ENCODE data around the gene ZNF618. TPM values are rescaled to one million over a fixed set of nuclear protein-coding genes. Genes with fewer than 3 reads are reported as not detected.

Gene ZNF618
- total RNA-seq, 1 donor from 2014 or later = 1.9 TPM

- Histone ChIP-seq H3K4me3 (no peak overlapping the region), H3K9me3 (replicated peaks) (no peaks in the 10 kb centered on the region), H3K4me1 (peaks cover 13% of the 10 kb centered on the region), H3K27me3 (ENCODE audit: low read depth) (peaks cover 5% of the 10 kb centered on the region), H3K36me3 (no peaks in the 10 kb centered on the region), H3K27ac (replicated peaks) (no peak overlapping the region)
- TF ChIP-seq, protein P1, sequence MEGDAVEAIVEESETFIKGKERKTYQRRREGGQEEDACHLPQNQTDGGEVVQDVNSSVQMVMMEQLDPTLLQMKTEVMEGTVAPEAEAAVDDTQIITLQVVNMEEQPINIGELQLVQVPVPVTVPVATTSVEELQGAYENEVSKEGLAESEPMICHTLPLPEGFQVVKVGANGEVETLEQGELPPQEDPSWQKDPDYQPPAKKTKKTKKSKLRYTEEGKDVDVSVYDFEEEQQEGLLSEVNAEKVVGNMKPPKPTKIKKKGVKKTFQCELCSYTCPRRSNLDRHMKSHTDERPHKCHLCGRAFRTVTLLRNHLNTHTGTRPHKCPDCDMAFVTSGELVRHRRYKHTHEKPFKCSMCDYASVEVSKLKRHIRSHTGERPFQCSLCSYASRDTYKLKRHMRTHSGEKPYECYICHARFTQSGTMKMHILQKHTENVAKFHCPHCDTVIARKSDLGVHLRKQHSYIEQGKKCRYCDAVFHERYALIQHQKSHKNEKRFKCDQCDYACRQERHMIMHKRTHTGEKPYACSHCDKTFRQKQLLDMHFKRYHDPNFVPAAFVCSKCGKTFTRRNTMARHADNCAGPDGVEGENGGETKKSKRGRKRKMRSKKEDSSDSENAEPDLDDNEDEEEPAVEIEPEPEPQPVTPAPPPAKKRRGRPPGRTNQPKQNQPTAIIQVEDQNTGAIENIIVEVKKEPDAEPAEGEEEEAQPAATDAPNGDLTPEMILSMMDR (IDR thresholded peaks at IDR 0.05; ENCODE audit: borderline replicate concordance) = no peak
- DNase-seq = no peak
- intact Hi-C loops (cut with micrococcal nuclease) = no loop called here
Observed at GRCh38 chr9:113910036-113910639, 34.0 kb downstream of the ZNF618 start.

DNA sequence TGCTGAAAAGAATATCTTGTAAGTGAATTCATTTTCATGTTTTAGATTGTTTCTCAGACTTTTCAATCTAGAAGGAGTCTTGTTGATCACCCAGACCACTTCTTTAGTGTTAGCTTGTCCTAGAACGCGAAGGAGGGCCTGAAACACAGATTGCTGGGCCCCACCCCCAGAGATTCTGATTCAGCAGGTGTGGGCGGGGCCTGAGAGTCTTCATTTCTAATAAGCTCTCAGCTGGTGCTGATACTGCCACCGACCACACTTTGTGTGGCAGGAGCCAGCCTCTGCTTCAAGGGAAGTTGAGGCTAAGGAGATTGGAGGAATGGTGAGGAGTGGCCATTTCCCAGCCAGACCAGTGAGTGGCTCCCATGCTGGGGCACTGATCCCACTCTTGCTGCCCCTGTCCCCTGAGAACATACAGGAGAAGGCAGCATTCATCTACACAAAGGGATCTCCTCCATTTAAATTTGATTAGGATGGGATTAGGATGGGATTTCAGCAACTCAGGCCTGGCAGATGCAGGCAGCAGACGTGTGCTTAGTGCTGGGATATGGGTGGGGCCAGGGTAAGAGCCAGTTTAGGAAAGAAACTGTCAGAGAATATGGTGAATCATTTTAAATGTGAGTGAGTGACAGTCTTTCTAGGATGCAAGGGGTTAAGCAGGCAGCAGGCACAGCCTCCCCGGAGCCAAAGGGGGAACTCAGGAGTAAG lies 35.9 kb downstream of the ZNF618 start:
- H3K4me3 ChIP-seq = no peak overlapping the region
- H3K4me1 ChIP-seq = peaks cover 13% of the 10 kb centered on the region
- no peaks in the 10 kb centered on the region for H3K9me3 ChIP-seq (replicated peaks)
- intact Hi-C loops (cut with micrococcal nuclease) = no loop called here
- TF ChIP-seq, protein P1 (IDR thresholded peaks at IDR 0.05; ENCODE audit: borderline replicate concordance) = no peak
- peaks cover 5% of the 10 kb centered on the region for H3K27me3 ChIP-seq (ENCODE audit: low read depth)
- no peak overlapping the region for H3K27ac ChIP-seq (replicated peaks)
- no peak for DNase-seq
- no peaks in the 10 kb centered on the region for H3K36me3 ChIP-seq

- no peak for DNase-seq
- no peak overlapping the region for H3K4me3 ChIP-seq
- intact Hi-C loops (cut with micrococcal nuclease) = no loop called here
- H3K36me3 ChIP-seq = no peaks in the 10 kb centered on the region
- peaks cover 4% of the 10 kb centered on the region for H3K27me3 ChIP-seq (ENCODE audit: low read depth)
- H3K9me3 ChIP-seq (replicated peaks) = no peaks in the 10 kb centered on the region
- TF ChIP-seq, protein P1 (IDR thresholded peaks at IDR 0.05; ENCODE audit: borderline replicate concordance) = no peak
- no peak overlapping the region for H3K27ac ChIP-seq (replicated peaks)
- H3K4me1 ChIP-seq = peaks cover 13% of the 10 kb centered on the region
Observed at GRCh38 chr9:113912816-113913215, 36.7 kb downstream of the ZNF618 start.

DNA sequence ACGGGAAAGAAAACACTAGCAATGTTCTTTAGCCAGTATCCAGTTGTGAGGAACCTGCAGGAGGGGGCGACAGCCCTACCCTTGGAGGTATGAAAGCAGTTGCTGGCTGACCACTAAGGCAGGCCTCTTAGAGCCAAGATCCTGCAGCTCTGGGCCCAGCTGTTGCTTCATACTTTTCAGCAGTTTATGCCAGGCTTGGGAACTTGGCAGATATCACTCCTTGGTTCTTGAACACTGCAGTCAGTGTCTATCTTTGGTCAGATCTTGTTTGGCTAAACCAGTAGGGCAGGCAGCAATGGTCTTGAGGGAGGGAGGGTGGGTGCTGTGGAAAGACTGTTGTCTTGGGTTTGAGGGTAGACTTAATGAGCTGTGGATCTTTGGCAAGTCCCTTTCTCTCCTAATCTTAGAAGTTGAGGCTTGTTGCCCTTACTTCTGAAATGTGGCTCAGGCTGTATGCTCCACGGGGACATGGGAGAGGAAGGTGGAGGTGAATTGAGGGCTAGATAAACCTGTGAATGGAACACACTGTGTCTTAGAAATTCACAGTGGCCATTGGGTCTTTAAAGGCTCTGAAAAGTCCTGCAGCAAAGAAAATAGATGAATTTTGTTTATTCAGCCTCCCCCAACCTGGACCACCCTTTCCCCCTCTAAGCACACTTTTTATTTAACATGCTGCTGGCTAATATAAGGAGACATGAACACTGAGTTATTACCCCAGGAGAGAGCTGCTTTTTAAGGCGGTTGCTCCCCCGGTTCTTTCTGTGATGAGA lies 37.5 kb downstream of the ZNF618 start:
- peaks cover 13% of the 10 kb centered on the region for H3K4me1 ChIP-seq
- intact Hi-C loops (cut with micrococcal nuclease) = no loop called here
- H3K27me3 ChIP-seq (ENCODE audit: low read depth) = peaks cover 4% of the 10 kb centered on the region
- H3K4me3 ChIP-seq = no peak overlapping the region
- H3K27ac ChIP-seq (replicated peaks) = no peak overlapping the region
- no peaks in the 10 kb centered on the region for H3K36me3 ChIP-seq
- no peak for DNase-seq
- TF ChIP-seq, protein P1 (IDR thresholded peaks at IDR 0.05; ENCODE audit: borderline replicate concordance) = no peak
- no peaks in the 10 kb centered on the region for H3K9me3 ChIP-seq (replicated peaks)

GRCh38 chr9:113914517-113914916 lies 38.4 kb downstream of the ZNF618 start:
- no peak for DNase-seq
- H3K27ac ChIP-seq (replicated peaks) = no peak overlapping the region
- H3K36me3 ChIP-seq = no peaks in the 10 kb centered on the region
- peaks cover 4% of the 10 kb centered on the region for H3K27me3 ChIP-seq (ENCODE audit: low read depth)
- peaks cover 13% of the 10 kb centered on the region for H3K4me1 ChIP-seq
- TF ChIP-seq, protein P1 (IDR thresholded peaks at IDR 0.05; ENCODE audit: borderline replicate concordance) = no peak
- H3K4me3 ChIP-seq = no peak overlapping the region
- H3K9me3 ChIP-seq (replicated peaks) = no peaks in the 10 kb centered on the region
- intact Hi-C loops (cut with micrococcal nuclease) = no loop called here
